WERI-Rb-1 (cell line): ENCODE results near the gene HOXA9.

Experiments used
- DNase-seq: peaks from one replicate; pipeline ENCODE4 v3.0.0-alpha.2; 2020
- H3K27ac ChIP-seq: fragments of 250-450 bp; sonication (Bioruptor Pico); 2 replicates; pipeline ENCODE4 v1.5.1; 2020; ENCODE audit warnings: mild to moderate bottlenecking, moderate library complexity
- H3K27me3 ChIP-seq: fragments of 250-450 bp; sonication (Bioruptor Pico); 2 replicates; pipeline ENCODE4 v1.5.1; 2021; ENCODE audit warnings: mild to moderate bottlenecking, low read depth, moderate library complexity; ENCODE audit not compliant: insufficient read depth, severe bottlenecking
- H3K36me3 ChIP-seq: fragments of 250-450 bp; sonication (Bioruptor Pico); 2 replicates; pipeline ENCODE4 v1.5.1; 2020; ENCODE audit warnings: mild to moderate bottlenecking, moderate library complexity
- H3K4me3 ChIP-seq: 2 replicates; pipeline ENCODE4 v1.5.1; 2011; ENCODE audit warnings: low read depth, mild to moderate bottlenecking, control low read depth, low read length
- H3K9me3 ChIP-seq: fragments of 250-450 bp; sonication (Bioruptor Pico); 2 replicates; pipeline ENCODE4 v1.5.1; 2021; ENCODE audit warnings: mild to moderate bottlenecking, moderate library complexity; ENCODE audit not compliant: severe bottlenecking
- CTCF ChIP-seq: IDR thresholded peaks from 2 replicates; pipeline ENCODE4 v1.5.1; 2011; ENCODE audit warnings: low read depth, mild to moderate bottlenecking, control low read depth, inconsistent platforms, low read length

The HOXA9 gene

GRCh38 chr7:27172315-27172774 is 7.0 kb upstream of the HOXA9 start:
- H3K4me3 ChIP-seq: peak overlapping the region; percentile 53
- TF ChIP-seq CTCF: no peak
- no peaks in the 10 kb centered on the region for H3K36me3 ChIP-seq
- DNase-seq: no peak
- H3K9me3 ChIP-seq: peaks cover 8% of the 10 kb centered on the region
- no peak overlapping the region for H3K27ac ChIP-seq
- peaks cover 71% of the 10 kb centered on the region for H3K27me3 ChIP-seq

- Histone ChIP-seq H3K4me3 (peak overlapping the region; percentile 53), H3K27me3 (peaks cover 76% of the 10 kb centered on the region)
- DNase-seq: no peak
Observed at GRCh38 chr7:27171637-27172314, 6.4 kb upstream of the HOXA9 start.

GRCh38 chr7:27171325-27171636 is 5.9 kb upstream of the HOXA9 start:
- H3K4me3 ChIP-seq: no peak overlapping the region

More at GRCh38 chr7:27171637-27172314, 6.4 kb upstream of the HOXA9 start:
- Histone ChIP-seq H3K27ac (no peak overlapping the region), H3K9me3 (peaks cover 8% of the 10 kb centered on the region), H3K36me3 (no peaks in the 10 kb centered on the region)
- TF ChIP-seq CTCF: no peak

GRCh38 chr7:27170426-27171324 is 5.3 kb upstream of the HOXA9 start:
- no peak for TF ChIP-seq CTCF
- no peak for DNase-seq
- H3K9me3 ChIP-seq: peaks cover 17% of the 10 kb centered on the region
- H3K27me3 ChIP-seq: peaks cover 82% of the 10 kb centered on the region
- no peak overlapping the region for H3K4me3 ChIP-seq
- H3K36me3 ChIP-seq: no peaks in the 10 kb centered on the region
- no peak overlapping the region for H3K27ac ChIP-seq

More at GRCh38 chr7:27171325-27171636, 5.9 kb upstream of the HOXA9 start:
- no peaks in the 10 kb centered on the region for H3K36me3 ChIP-seq
- peaks cover 11% of the 10 kb centered on the region for H3K9me3 ChIP-seq
- no peak for DNase-seq
- no peak for TF ChIP-seq CTCF
- no peak overlapping the region for H3K27ac ChIP-seq
- H3K27me3 ChIP-seq: peaks cover 81% of the 10 kb centered on the region

- no peak overlapping the region for H3K27ac ChIP-seq
- no peak overlapping the region for H3K4me3 ChIP-seq
- peaks cover 21% of the 10 kb centered on the region for H3K9me3 ChIP-seq
- no peaks in the 10 kb centered on the region for H3K36me3 ChIP-seq
- DNase-seq: no peak
- H3K27me3 ChIP-seq: peaks cover 82% of the 10 kb centered on the region
- TF ChIP-seq CTCF: no peak
Observed at GRCh38 chr7:27169658-27170425, 4.5 kb upstream of the HOXA9 start.
